Measurements from ENCODE around the gene KLF7. TPM values are rescaled to one million over a fixed set of nuclear protein-coding genes. Genes with fewer than 3 reads are reported as not detected.

The KLF7 gene
- polyA plus RNA-seq, 1 donor from 2014 or later: 31.5 TPM

DNA sequence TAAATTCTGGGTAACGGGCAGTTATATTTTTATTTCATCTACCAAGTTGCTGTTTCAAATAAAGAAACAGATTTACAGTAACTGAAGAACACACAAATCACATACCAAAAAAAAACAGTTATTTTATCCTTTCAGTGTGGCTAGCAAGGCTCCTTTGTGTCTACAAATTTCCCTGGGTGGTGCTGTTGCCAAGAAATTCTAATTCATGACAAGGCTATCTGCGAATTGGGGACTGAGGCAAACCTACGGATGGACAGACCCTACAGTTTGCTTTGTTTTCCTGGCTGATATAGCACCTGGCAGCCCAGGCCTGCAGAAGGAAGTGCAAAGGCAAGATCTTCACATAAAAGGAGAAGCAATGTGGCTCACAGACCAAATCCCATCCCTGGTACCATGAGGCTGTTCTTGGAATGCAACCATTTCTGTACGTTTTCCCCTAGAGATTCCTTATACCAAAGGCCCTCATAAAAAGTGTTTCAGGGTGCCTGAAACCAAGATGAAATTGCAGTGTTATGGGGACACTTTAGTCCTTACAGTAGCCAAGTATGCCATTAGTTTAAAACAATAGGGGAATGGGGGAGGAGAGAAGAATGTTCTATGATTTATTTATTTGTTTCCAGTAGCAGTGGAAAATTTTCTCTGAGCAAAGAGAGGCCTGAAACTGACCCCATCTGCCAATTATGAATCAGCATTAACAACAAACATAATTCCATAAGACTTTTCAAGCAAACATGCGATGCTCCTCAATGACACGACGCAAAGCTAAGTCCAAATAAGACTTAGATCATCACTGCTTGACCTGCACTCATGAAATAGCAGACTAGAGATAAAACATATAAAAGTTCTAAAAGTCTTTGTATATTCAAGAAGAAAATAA lies 4.3 kb downstream of the KLF7 start:
- peak overlapping the region; percentile 98 for H3K4me2 ChIP-seq (ENCODE audit: low read length)
- H3K36me3 ChIP-seq (ENCODE audit: insufficient read depth, low read length): no peaks in the 10 kb centered on the region
- H3K9ac ChIP-seq (ENCODE audit: low read length): peak overlapping the region; percentile 100
- no peak overlapping the region for H2AFZ ChIP-seq (ENCODE audit: low read depth, low read length)
- H3K27ac ChIP-seq (ENCODE audit: low read length): peak overlapping the region; percentile 100
- H3K4me3 ChIP-seq (ENCODE audit: low read length): peak overlapping the region; percentile 77
- H3K9me3 ChIP-seq (ENCODE audit: low read length): no peaks in the 10 kb centered on the region
- TF ChIP-seq EZH2 (IDR thresholded peaks at IDR 0.05; ENCODE audit: borderline replicate concordance, insufficient read depth, low read length, poor library complexity, severe bottlenecking): no peak
- TF ChIP-seq EP300 (conservative IDR thresholded peaks at IDR 0.05; ENCODE audit: poor library complexity, severe bottlenecking): no peak
- peak; percentile 18 for TF ChIP-seq POLR2AphosphoS5 (IDR thresholded peaks at IDR 0.05)
- peak; percentile 65 for TF ChIP-seq RAD21 (conservative IDR thresholded peaks at IDR 0.05)
- TF ChIP-seq SMC3 (conservative IDR thresholded peaks at IDR 0.05; ENCODE audit: poor library complexity): peak; percentile 62
- TF ChIP-seq MXI1 (conservative IDR thresholded peaks at IDR 0.05; ENCODE audit: poor library complexity, severe bottlenecking): peak; percentile 39
- TF ChIP-seq, protein P1, sequence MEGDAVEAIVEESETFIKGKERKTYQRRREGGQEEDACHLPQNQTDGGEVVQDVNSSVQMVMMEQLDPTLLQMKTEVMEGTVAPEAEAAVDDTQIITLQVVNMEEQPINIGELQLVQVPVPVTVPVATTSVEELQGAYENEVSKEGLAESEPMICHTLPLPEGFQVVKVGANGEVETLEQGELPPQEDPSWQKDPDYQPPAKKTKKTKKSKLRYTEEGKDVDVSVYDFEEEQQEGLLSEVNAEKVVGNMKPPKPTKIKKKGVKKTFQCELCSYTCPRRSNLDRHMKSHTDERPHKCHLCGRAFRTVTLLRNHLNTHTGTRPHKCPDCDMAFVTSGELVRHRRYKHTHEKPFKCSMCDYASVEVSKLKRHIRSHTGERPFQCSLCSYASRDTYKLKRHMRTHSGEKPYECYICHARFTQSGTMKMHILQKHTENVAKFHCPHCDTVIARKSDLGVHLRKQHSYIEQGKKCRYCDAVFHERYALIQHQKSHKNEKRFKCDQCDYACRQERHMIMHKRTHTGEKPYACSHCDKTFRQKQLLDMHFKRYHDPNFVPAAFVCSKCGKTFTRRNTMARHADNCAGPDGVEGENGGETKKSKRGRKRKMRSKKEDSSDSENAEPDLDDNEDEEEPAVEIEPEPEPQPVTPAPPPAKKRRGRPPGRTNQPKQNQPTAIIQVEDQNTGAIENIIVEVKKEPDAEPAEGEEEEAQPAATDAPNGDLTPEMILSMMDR (IDR thresholded peaks at IDR 0.05; ENCODE audit: poor library complexity, severe bottlenecking): peak; percentile 51
- TF ChIP-seq TAF1 (IDR thresholded peaks at IDR 0.05; ENCODE audit: low read depth): peak; percentile 6
- TF ChIP-seq, protein P2, sequence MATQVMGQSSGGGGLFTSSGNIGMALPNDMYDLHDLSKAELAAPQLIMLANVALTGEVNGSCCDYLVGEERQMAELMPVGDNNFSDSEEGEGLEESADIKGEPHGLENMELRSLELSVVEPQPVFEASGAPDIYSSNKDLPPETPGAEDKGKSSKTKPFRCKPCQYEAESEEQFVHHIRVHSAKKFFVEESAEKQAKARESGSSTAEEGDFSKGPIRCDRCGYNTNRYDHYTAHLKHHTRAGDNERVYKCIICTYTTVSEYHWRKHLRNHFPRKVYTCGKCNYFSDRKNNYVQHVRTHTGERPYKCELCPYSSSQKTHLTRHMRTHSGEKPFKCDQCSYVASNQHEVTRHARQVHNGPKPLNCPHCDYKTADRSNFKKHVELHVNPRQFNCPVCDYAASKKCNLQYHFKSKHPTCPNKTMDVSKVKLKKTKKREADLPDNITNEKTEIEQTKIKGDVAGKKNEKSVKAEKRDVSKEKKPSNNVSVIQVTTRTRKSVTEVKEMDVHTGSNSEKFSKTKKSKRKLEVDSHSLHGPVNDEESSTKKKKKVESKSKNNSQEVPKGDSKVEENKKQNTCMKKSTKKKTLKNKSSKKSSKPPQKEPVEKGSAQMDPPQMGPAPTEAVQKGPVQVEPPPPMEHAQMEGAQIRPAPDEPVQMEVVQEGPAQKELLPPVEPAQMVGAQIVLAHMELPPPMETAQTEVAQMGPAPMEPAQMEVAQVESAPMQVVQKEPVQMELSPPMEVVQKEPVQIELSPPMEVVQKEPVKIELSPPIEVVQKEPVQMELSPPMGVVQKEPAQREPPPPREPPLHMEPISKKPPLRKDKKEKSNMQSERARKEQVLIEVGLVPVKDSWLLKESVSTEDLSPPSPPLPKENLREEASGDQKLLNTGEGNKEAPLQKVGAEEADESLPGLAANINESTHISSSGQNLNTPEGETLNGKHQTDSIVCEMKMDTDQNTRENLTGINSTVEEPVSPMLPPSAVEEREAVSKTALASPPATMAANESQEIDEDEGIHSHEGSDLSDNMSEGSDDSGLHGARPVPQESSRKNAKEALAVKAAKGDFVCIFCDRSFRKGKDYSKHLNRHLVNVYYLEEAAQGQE (IDR thresholded peaks at IDR 0.05; ENCODE audit: borderline replicate concordance): peak; percentile 68
- no peaks in the 10 kb centered on the region for H3K27me3 ChIP-seq (ENCODE audit: insufficient read depth, low read depth, low read length)
- H4K20me1 ChIP-seq (ENCODE audit: insufficient read depth): peaks cover 33% of the 10 kb centered on the region
- peaks cover 90% of the 10 kb centered on the region for H3K79me2 ChIP-seq (replicated peaks; ENCODE audit: insufficient read depth, low read length)
- H3F3A ChIP-seq (ENCODE audit: insufficient read depth, low read length, poor library complexity, severe bottlenecking): peaks cover 27% of the 10 kb centered on the region
- H3K9me2 ChIP-seq (ENCODE audit: insufficient read depth, low read length): no peaks in the 10 kb centered on the region

DNA sequence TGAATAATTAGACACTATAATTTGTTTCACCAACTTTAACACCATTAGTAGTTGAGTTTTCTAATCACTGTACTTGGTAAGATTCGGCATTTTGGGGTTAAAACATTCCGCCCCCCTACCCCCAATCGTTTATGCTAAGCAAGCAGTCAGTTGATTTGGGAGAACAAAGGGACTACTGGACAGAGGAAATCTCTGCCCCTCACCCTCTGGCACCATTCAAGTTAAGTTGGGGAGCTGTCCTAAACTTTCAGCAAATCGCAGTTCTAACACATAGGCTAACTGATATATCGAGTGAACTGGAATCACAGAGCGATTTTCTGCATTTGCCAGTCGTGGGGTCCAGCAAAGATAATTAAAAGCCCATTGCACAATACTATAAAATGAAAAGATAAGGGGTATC lies 5.6 kb downstream of the KLF7 start:
- peak overlapping the region; percentile 77 for H3K4me3 ChIP-seq (ENCODE audit: low read length)
- H3K27me3 ChIP-seq (ENCODE audit: insufficient read depth, low read depth, low read length): no peaks in the 10 kb centered on the region
- no peak overlapping the region for H2AFZ ChIP-seq (ENCODE audit: low read depth, low read length)
- no peaks in the 10 kb centered on the region for H3K9me3 ChIP-seq (ENCODE audit: low read length)
- peak overlapping the region; percentile 100 for H3K9ac ChIP-seq (ENCODE audit: low read length)
- H3K79me2 ChIP-seq (replicated peaks; ENCODE audit: insufficient read depth, low read length): peaks cover 99% of the 10 kb centered on the region
- H4K20me1 ChIP-seq (ENCODE audit: insufficient read depth): peaks cover 47% of the 10 kb centered on the region
- H3K36me3 ChIP-seq (ENCODE audit: insufficient read depth, low read length): no peaks in the 10 kb centered on the region
- peak overlapping the region; percentile 100 for H3K27ac ChIP-seq (ENCODE audit: low read length)
- H3F3A ChIP-seq (ENCODE audit: insufficient read depth, low read length, poor library complexity, severe bottlenecking): peaks cover 27% of the 10 kb centered on the region
- no peaks in the 10 kb centered on the region for H3K9me2 ChIP-seq (ENCODE audit: insufficient read depth, low read length)
- TF ChIP-seq, protein P1 (IDR thresholded peaks at IDR 0.05; ENCODE audit: poor library complexity, severe bottlenecking): no peak
- no peak for TF ChIP-seq RAD21 (conservative IDR thresholded peaks at IDR 0.05)
- no peak for TF ChIP-seq EP300 (conservative IDR thresholded peaks at IDR 0.05; ENCODE audit: poor library complexity, severe bottlenecking)
- TF ChIP-seq SMC3 (conservative IDR thresholded peaks at IDR 0.05; ENCODE audit: poor library complexity): no peak
- TF ChIP-seq, protein P2 (IDR thresholded peaks at IDR 0.05; ENCODE audit: borderline replicate concordance): no peak
- no peak for TF ChIP-seq MXI1 (conservative IDR thresholded peaks at IDR 0.05; ENCODE audit: poor library complexity, severe bottlenecking)
- no peak for TF ChIP-seq POLR2AphosphoS5 (IDR thresholded peaks at IDR 0.05)
- no peak for TF ChIP-seq TAF1 (IDR thresholded peaks at IDR 0.05; ENCODE audit: low read depth)
- TF ChIP-seq EZH2 (IDR thresholded peaks at IDR 0.05; ENCODE audit: borderline replicate concordance, insufficient read depth, low read length, poor library complexity, severe bottlenecking): no peak
- peak overlapping the region; percentile 98 for H3K4me2 ChIP-seq (ENCODE audit: low read length)
